Erythroblast (primary cell): ENCODE data around the gene POU6F2.

ENCODE experiments used
- GATA1 ChIP-seq: IDR thresholded peaks from 2 replicates; pipeline ENCODE4 v1.6.1; 2011; ENCODE audit warnings: low read depth, mild to moderate bottlenecking, control low read depth, low read length, moderate library complexity
- POLR2A ChIP-seq: IDR thresholded peaks from 2 replicates; pipeline ENCODE4 v1.6.1; 2011; ENCODE audit warnings: mild to moderate bottlenecking, low read length

- no peak for TF ChIP-seq POLR2A
- no peak for TF ChIP-seq GATA1
Measured at GRCh38 chr7:39399458-39399857, 421.7 kb downstream of the POU6F2 start.
